ENCODE measurements around the gene LEO1. TPM values are rescaled to one million over a fixed set of nuclear protein-coding genes. Genes with fewer than 3 reads are reported as not detected.
A peak's percentile ranks its signal among the peaks of the same experiment; 100 is the strongest.

The LEO1 gene
- total and polyA plus RNA-seq, 2 donors (not counting 1 experiment from before 2014, with no cell fraction given) = 1.9 to 19.1 TPM

- TF ChIP-seq EZH2 (IDR thresholded peaks at IDR 0.05; ENCODE audit: borderline replicate concordance, insufficient read depth, low read depth, low read length, poor library complexity, severe bottlenecking) = no peak
- peaks cover 2 to 27% of the 10 kb centered on the region in 2 experiments for H3K36me3 ChIP-seq (replicated peaks in 1 of 2; ENCODE audit: control extremely low read depth in 1 of 2, control insufficient read depth in 1 of 2, extremely low read depth in 1 of 2, insufficient read depth in 2 of 2, low read length in 1 of 2)
- no peak overlapping the region for H3K9ac ChIP-seq (ENCODE audit: low read length)
- H3K9me3 ChIP-seq (ENCODE audit: control extremely low read depth in 1 of 3, control insufficient read depth in 2 of 3, insufficient read depth in 1 of 3, low read length in 2 of 3) = peaks cover 0 to 4% (median 0%) of the 10 kb centered on the region in 3 donors
- H3K27ac ChIP-seq (ENCODE audit: low read length in 2 of 2) = no peak overlapping the region
- ChIA-PET POLR2A (no interaction called here), CTCF (interaction anchor here (0.7 to 3.8 kb wide), 15 partner anchors 10 to 638 kb away, joined by 3 to 20 read pairs (median 4); no protein-coding TSS in a partner anchor)
- no CpG with 5 or more reads among the region's 2 CpGs for WGBS (ENCODE audit: insufficient coverage)
- Mint-ChIP-seq H3K4me3 (no peak overlapping the region), H3K27me3 (no peaks in the 10 kb centered on the region), H3K4me1 (no peaks in the 10 kb centered on the region), H3K9me3 (ENCODE audit: insufficient read depth) (no peaks in the 10 kb centered on the region), H3K27ac (no peak overlapping the region)
- no peak for ATAC-seq (ENCODE audit: low read depth)
- intact Hi-C loops (cut with micrococcal nuclease) = no loop called here
- no peak overlapping the region for H3K4me2 ChIP-seq (replicated peaks; ENCODE audit: low read depth, low read length, poor library complexity, severe bottlenecking)
- no peaks in the 10 kb centered on the region for H3K4me1 ChIP-seq (ENCODE audit: control insufficient read depth in 2 of 2, insufficient read depth in 2 of 2, low read length in 2 of 2)
- no peak overlapping the region for H2AFZ ChIP-seq (ENCODE audit: insufficient read depth, low read depth, low read length, poor library complexity, severe bottlenecking)
- no peaks in the 10 kb centered on the region for H3K79me2 ChIP-seq (ENCODE audit: control insufficient read depth, insufficient read depth, low read length)
- no peaks in the 10 kb centered on the region for H3K27me3 ChIP-seq (replicated peaks in 1 of 4; ENCODE audit: control extremely low read depth in 1 of 4, control insufficient read depth in 3 of 4, insufficient read depth in 4 of 4, low read length in 3 of 4)
- H4K20me1 ChIP-seq (ENCODE audit: control insufficient read depth, insufficient read depth, low read length, poor library complexity, severe bottlenecking) = no peaks in the 10 kb centered on the region
- DNase-seq = no peak
- H3K4me3 ChIP-seq (ENCODE audit: control extremely low read depth in 1 of 5, extremely low read depth in 1 of 5, insufficient read depth in 1 of 5, low read depth in 2 of 5, low read length in 4 of 5) = no peak overlapping the region
Observed at GRCh38 chr15:51889486-51889885, 82.1 kb downstream of the LEO1 start.

GRCh38 chr15:51888593-51889195 is 82.9 kb downstream of the LEO1 start:
- TF ChIP-seq CTCF (IDR thresholded peaks at IDR 0.05) (peak; percentile 92), EZH2 (IDR thresholded peaks at IDR 0.05; ENCODE audit: borderline replicate concordance, insufficient read depth, low read depth, low read length, poor library complexity, severe bottlenecking) (no peak)
- Mint-ChIP-seq H3K9me3 (ENCODE audit: insufficient read depth) (no peaks in the 10 kb centered on the region), H3K4me3 (no peak overlapping the region), H3K27me3 (no peaks in the 10 kb centered on the region), H3K4me1 (peaks cover 5% of the 10 kb centered on the region), H3K27ac (no peak overlapping the region)
- Histone ChIP-seq H3K9me3 (ENCODE audit: control extremely low read depth in 1 of 3, control insufficient read depth in 2 of 3, insufficient read depth in 1 of 3, low read length in 2 of 3) (peaks cover 0 to 4% (median 0%) of the 10 kb centered on the region in 3 donors), H2AFZ (ENCODE audit: insufficient read depth, low read depth, low read length, poor library complexity, severe bottlenecking) (no peak overlapping the region), H3K27me3 (replicated peaks in 1 of 4; ENCODE audit: control extremely low read depth in 1 of 4, control insufficient read depth in 3 of 4, insufficient read depth in 4 of 4, low read length in 3 of 4) (no peaks in the 10 kb centered on the region), H3K4me2 (replicated peaks; ENCODE audit: low read depth, low read length, poor library complexity, severe bottlenecking) (no peak overlapping the region), H3K36me3 (replicated peaks in 1 of 2; ENCODE audit: control extremely low read depth in 1 of 2, control insufficient read depth in 1 of 2, extremely low read depth in 1 of 2, insufficient read depth in 2 of 2, low read length in 1 of 2) (peaks cover 2 to 22% of the 10 kb centered on the region in 2 experiments), H3K9ac (ENCODE audit: low read length) (no peak overlapping the region), H3K4me3 (ENCODE audit: control extremely low read depth in 1 of 5, extremely low read depth in 1 of 5, insufficient read depth in 1 of 5, low read depth in 2 of 5, low read length in 4 of 5) (no peak overlapping the region), H4K20me1 (ENCODE audit: control insufficient read depth, insufficient read depth, low read length, poor library complexity, severe bottlenecking) (no peaks in the 10 kb centered on the region), H3K4me1 (ENCODE audit: control insufficient read depth in 2 of 2, insufficient read depth in 2 of 2, low read length in 2 of 2) (no peaks in the 10 kb centered on the region), H3K79me2 (ENCODE audit: control insufficient read depth, insufficient read depth, low read length) (no peaks in the 10 kb centered on the region), H3K27ac (ENCODE audit: low read length in 2 of 2) (no peak overlapping the region)
- ATAC-seq (ENCODE audit: low read depth) = no peak
- WGBS (ENCODE audit: insufficient coverage) = no CpG with 5 or more reads among the region's 2 CpGs
- ChIA-PET POLR2A (no interaction called here), CTCF (interaction anchor here (0.6 to 3.8 kb wide), 20 partner anchors 8 to 1592 kb away, joined by 3 to 20 read pairs (median 4); no protein-coding TSS in a partner anchor)
- intact Hi-C loops (cut with micrococcal nuclease) = loop anchor here (1.0 kb wide), 3 partner anchors 190 to 847 kb away; no protein-coding TSS in a partner anchor
- DNase-seq = peak; percentile 35

Small RNAs within 50 kb of the gene (small RNA-seq; reads per million reads assigned to genes)
- not detected for gene RNU6-90P (ENCODE audit: insufficient read length, low read depth, low replicate concordance)

Other genes starting within 250 kb of the LEO1 start
- 48.2 and 49.4 TPM in 2 replicates for gene LYSMD2, start 234.1 kb downstream of the LEO1 start, total RNA-seq
- gene LYSMD2, start 234.1 kb downstream of the LEO1 start, polyA plus RNA-seq = 25.1 and 31.0 TPM in 2 replicates
- 25.9 and 30.3 TPM in 2 replicates for gene TMOD2, start 220.2 kb downstream of the LEO1 start, total RNA-seq
- gene TMOD2, start 220.2 kb downstream of the LEO1 start, polyA plus RNA-seq = 4.4 and 5.7 TPM in 2 replicates
- 48.7 and 52.1 TPM in 2 replicates for gene TMOD3, start 142.1 kb downstream of the LEO1 start, total RNA-seq
- gene TMOD3, start 142.1 kb downstream of the LEO1 start, polyA plus RNA-seq = 7.2 and 12.8 TPM in 2 replicates
- 17.9 and 20.2 TPM in 2 replicates for gene MAPK6, start 47.4 kb upstream of the LEO1 start, total RNA-seq
- 3.2 and 12.3 TPM in 2 replicates for gene MAPK6, start 47.4 kb upstream of the LEO1 start, polyA plus RNA-seq
- gene BCL2L10, start 141.0 kb upstream of the LEO1 start, total RNA-seq = 0.62 and 1.1 TPM in 2 replicates
- 0.27 and 0.40 TPM in 2 replicates for gene BCL2L10, start 141.0 kb upstream of the LEO1 start, polyA plus RNA-seq
- 142 and 156 TPM in 2 replicates for gene GNB5, start 219.6 kb upstream of the LEO1 start, total RNA-seq
- gene GNB5, start 219.6 kb upstream of the LEO1 start, polyA plus RNA-seq = 58.5 and 64.3 TPM in 2 replicates